WERI-Rb-1 (cell line): ENCODE results near the gene SLAMF9.
A peak's percentile ranks its signal among the peaks of the same experiment; 100 is the strongest.

Experiments used
- DNase-seq: peaks from one replicate; pipeline ENCODE4 v3.0.0-alpha.2; 2020
- H3K27ac ChIP-seq: fragments of 250-450 bp; sonication (Bioruptor Pico); 2 replicates; pipeline ENCODE4 v1.5.1; 2020; ENCODE audit warnings: mild to moderate bottlenecking, moderate library complexity
- H3K27me3 ChIP-seq: fragments of 250-450 bp; sonication (Bioruptor Pico); 2 replicates; pipeline ENCODE4 v1.5.1; 2021; ENCODE audit warnings: mild to moderate bottlenecking, low read depth, moderate library complexity; ENCODE audit not compliant: insufficient read depth, severe bottlenecking
- H3K36me3 ChIP-seq: fragments of 250-450 bp; sonication (Bioruptor Pico); 2 replicates; pipeline ENCODE4 v1.5.1; 2020; ENCODE audit warnings: mild to moderate bottlenecking, moderate library complexity
- H3K4me3 ChIP-seq: 2 replicates; pipeline ENCODE4 v1.5.1; 2011; ENCODE audit warnings: low read depth, mild to moderate bottlenecking, control low read depth, low read length
- H3K9me3 ChIP-seq: fragments of 250-450 bp; sonication (Bioruptor Pico); 2 replicates; pipeline ENCODE4 v1.5.1; 2021; ENCODE audit warnings: mild to moderate bottlenecking, moderate library complexity; ENCODE audit not compliant: severe bottlenecking
- CTCF ChIP-seq: IDR thresholded peaks from 2 replicates; pipeline ENCODE4 v1.5.1; 2011; ENCODE audit warnings: low read depth, mild to moderate bottlenecking, control low read depth, inconsistent platforms, low read length

The SLAMF9 gene

DNA sequence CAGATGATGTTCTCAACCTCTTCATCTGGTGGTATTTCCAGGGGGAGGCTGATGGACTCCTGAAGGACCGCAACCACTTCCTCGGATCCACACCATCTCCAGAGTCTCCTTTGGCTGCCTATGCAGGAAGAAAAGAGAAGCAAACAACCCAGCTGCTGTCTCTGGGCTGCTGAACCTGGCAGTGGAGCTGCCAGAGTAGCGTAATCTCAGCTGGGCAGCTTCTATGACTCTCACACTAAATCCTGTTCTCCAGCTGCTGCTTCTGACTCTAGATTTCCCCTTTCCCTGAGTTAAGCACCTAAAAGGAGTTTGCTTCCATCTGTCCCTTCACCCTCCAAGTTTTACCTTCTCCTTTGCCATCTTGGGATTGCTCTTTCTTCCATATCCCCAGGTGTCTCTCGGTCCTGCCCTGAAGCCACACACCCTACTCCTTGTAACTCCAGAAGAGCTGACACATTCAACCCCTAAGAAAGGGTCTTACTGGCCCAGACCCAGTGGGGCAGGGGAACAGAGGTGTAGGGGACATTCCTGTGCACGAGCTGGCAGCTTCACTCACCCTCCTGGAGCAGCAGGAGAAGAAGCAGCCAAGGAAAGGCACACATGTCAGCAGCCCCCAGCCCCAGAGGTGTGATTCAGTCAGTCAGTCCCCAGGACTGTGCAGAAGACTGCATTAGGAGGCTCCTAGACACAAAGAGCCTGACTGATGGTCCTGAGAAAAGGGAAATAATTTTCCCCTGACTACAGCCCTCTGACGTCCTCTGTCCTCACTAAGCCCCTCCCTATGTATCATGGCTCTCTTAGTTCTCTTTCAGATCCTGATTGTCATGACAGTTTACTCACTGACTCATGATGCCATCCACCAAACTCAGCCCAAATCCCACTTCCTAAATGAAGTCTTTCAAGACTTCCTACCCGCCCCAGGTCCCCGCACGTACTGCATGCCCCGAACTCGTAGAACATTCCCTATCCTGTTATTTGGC lies at the start of gene SLAMF9:
TSS of gene SLAMF9 (minus strand) at position 702 of the 980 bp plus-strand sequence. CDS start at position 602, 100 bp downstream.
- H3K36me3 ChIP-seq, result no peaks in the 10 kb centered on the region
- H3K9me3 ChIP-seq, result no peaks in the 10 kb centered on the region
- H3K27me3 ChIP-seq, result no peaks in the 10 kb centered on the region
- TF ChIP-seq CTCF, result no peak
- no peak for DNase-seq
- H3K27ac ChIP-seq, result no peak within 1 kb of the TSS
- no peak within 1 kb of the TSS for H3K4me3 ChIP-seq

GRCh38 chr1:160001440-160001839 lies 47.4 kb upstream of the SLAMF9 start:
- no peaks in the 10 kb centered on the region for H3K27me3 ChIP-seq
- no peaks in the 10 kb centered on the region for H3K9me3 ChIP-seq
- DNase-seq, result no peak
- TF ChIP-seq CTCF, result no peak
- H3K27ac ChIP-seq, result no peak overlapping the region
- no peaks in the 10 kb centered on the region for H3K36me3 ChIP-seq
- no peak overlapping the region for H3K4me3 ChIP-seq

DNA sequence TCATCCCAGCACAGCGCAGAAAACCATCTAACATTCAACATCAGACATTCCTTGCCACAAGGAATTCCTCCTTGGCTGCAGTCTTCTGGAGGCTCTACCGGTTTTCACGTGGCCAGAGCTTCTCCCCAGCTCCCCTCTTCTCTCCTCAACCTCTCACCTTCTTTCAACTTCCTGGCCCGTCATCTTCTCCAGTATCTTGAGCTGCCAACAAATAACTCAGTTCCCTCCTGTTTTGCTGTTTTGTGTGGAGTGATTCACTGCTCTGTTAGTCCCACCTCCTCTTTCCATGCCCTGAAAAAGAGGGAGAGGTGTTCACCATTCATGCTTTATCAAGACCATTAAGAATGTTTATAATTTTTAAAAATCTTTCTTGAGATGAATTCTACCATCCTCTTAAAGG lies 45.2 kb upstream of the SLAMF9 start:
- no peak for DNase-seq
- no peak for TF ChIP-seq CTCF
- no peaks in the 10 kb centered on the region for H3K27me3 ChIP-seq
- H3K27ac ChIP-seq, result no peak overlapping the region
- H3K36me3 ChIP-seq, result no peaks in the 10 kb centered on the region
- no peaks in the 10 kb centered on the region for H3K9me3 ChIP-seq
- no peak overlapping the region for H3K4me3 ChIP-seq

DNA sequence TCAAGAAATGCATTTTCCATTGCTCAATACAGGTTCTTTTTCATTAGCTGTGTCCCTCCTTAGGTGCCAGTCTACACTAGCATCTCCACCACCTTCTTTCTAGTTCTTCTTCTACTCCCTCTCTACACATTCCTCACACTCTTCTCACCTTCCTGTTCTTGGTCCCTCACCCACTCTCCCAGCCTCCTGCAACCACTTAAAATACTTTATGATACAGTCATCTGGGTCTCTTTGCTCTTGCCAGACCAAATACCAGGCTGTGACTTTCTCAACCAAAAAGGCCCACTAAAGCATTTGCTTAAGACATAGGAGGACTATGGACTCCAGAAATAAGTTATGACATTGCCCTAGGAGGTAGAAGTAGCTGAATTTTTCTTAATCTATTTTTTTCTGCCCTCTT lies 42.6 kb upstream of the SLAMF9 start:
- no peaks in the 10 kb centered on the region for H3K27me3 ChIP-seq
- no peaks in the 10 kb centered on the region for H3K36me3 ChIP-seq
- H3K27ac ChIP-seq, result no peak overlapping the region
- DNase-seq, result no peak
- no peak overlapping the region for H3K4me3 ChIP-seq
- TF ChIP-seq CTCF, result no peak
- no peaks in the 10 kb centered on the region for H3K9me3 ChIP-seq

- Histone ChIP-seq H3K9me3 (no peaks in the 10 kb centered on the region), H3K4me3 (no peak overlapping the region), H3K36me3 (no peaks in the 10 kb centered on the region), H3K27ac (no peak overlapping the region), H3K27me3 (no peaks in the 10 kb centered on the region)
- no peak for TF ChIP-seq CTCF
- peak; percentile 3 for DNase-seq
Observed at GRCh38 chr1:159994896-159995295, 40.9 kb upstream of the SLAMF9 start.
